Suprapubic skin (tissue), 3 donors: ENCODE measurements around the gene PCDHA8.
"Not testable (repeated sequence)": the region's sequence is repeated elsewhere in the genome, so short reads cannot be mapped to it uniquely, and the experiment has no call there.

ENCODE experiments used
- CTCF ChIP-seq, 2 donors: fragments of 200-600 bp in 1 of 2; fragments of 450-650 bp in 1 of 2; sonication (generic) in 1 of 2; IDR thresholded peaks; one replicate each; pipeline ENCODE4 v1.5.1; 2016 to 2019; ENCODE audit warnings: antibody characterized with exemption in 2 of 2, mild to moderate bottlenecking in 1 of 2, moderate library complexity in 1 of 2
- POLR2A ChIP-seq, 2 donors: fragments of 450-650 bp; IDR thresholded peaks; one replicate each; pipeline ENCODE4 v1.6.1; 2017; ENCODE audit warnings: antibody characterized with exemption in 2 of 2, mild to moderate bottlenecking in 2 of 2, moderate library complexity in 2 of 2

DNA sequence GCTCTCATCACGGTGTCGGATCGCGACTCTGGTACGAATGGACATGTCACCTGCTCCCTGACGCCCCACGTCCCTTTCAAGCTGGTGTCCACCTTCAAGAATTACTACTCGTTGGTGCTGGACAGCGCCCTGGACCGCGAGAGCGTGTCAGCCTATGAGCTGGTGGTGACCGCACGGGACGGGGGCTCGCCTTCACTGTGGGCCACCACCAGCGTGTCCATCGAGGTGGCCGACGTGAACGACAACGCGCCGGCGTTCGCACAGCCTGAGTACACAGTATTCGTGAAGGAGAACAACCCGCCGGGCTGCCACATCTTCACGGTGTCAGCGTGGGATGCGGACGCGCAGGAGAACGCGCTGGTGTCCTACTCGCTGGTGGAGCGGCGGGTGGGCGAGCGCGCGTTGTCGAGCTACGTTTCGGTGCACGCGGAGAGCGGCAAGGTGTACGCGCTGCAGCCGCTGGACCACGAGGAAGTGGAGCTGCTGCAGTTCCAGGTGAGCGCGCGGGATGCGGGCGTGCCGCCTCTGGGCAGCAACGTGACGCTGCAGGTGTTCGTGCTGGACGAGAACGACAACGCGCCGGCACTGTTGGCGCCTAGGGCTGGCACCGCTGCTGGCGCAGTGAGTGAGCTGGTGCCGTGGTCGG is 44.8 kb upstream of the PCDHA8 start:
- TF ChIP-seq CTCF, POLR2A (IDR thresholded peaks at IDR 0.05): not testable (repeated sequence)
